K562 (cell line): ENCODE data around the gene OMG. TPM values are rescaled to one million over a fixed set of nuclear protein-coding genes. Genes with fewer than 3 reads are reported as not detected.

Source experiments
- BCOR ChIP-seq: fragments of 450-650 bp; IDR thresholded peaks from 2 replicates; pipeline ENCODE4 v1.6.1; 2016
- FOXK1 ChIP-seq: sonication (generic); formaldehyde crosslinking; IDR thresholded peaks from 2 replicates; pipeline ENCODE4 v1.8.0; 2022; ENCODE audit warnings: missing genetic modification reagents, mild to moderate bottlenecking, borderline replicate concordance
- PCBP1 ChIP-seq: fragments of 200-400 bp; formaldehyde crosslinking; IDR thresholded peaks from 2 replicates; pipeline ENCODE4 v1.6.1; 2018; ENCODE audit warnings: mild to moderate bottlenecking, low read depth, low read length; ENCODE audit not compliant: poor library complexity, severe bottlenecking
- PHF8 ChIP-seq: fragments of 200-600 bp; sonication (generic); IDR thresholded peaks from 2 replicates; pipeline ENCODE4 v1.6.1; 2012; ENCODE audit warnings: mixed run types, mild to moderate bottlenecking, inconsistent platforms, low read length, moderate library complexity, borderline replicate concordance
- POU5F1 ChIP-seq: fragments of 150-350 bp; IDR thresholded peaks from 2 replicates; pipeline ENCODE4 v1.6.1; 2014; ENCODE audit warnings: borderline replicate concordance, low read length, low read depth, mild to moderate bottlenecking; ENCODE audit not compliant: partially characterized antibody
- U2AF1 ChIP-seq: fragments of 200-400 bp; formaldehyde crosslinking; optimal IDR thresholded peaks from 2 replicates; pipeline ENCODE3; 2017; ENCODE audit warnings: mild to moderate bottlenecking, low read depth, low read length, moderate library complexity
- polyA plus RNA-seq, 8 experiments: library from polyadenylated mRNA; depleted of rRNA in 4 of 8; stranded (reverse) in 5 of 8; unstranded in 3 of 8; fragments of >200 nt; fragmentation: Nextera tagmentation in 2 of 8; fragmentation: Illumina TruSeq in 1 of 8; extraction: Ambion mirVana in 2 of 8; extraction: Trizol in 1 of 8; gene quantifications; 2 replicates each; pipeline versions ENCODE4 v1.2.1 to v1.2.3, GENCODE V29; 2011 to 2014; ENCODE audit warnings: inconsistent platforms in 1 of 8, missing spikeins in 1 of 8
- total RNA-seq, 7 experiments: library from RNA; depleted of rRNA in 6 of 7; stranded (reverse); fragments of >200 nt in 6 of 7; fragmentation: Illumina TruSeq in 2 of 7; extraction: Trizol in 2 of 7; gene quantifications; 2 replicates each; pipeline versions ENCODE4 v1.2.1 to v1.2.3, GENCODE V29; 2011 to 2021; ENCODE audit warnings: low replicate concordance in 1 of 7
- TF ChIP-seq, protein P1 (sequence below): fragments of 450-650 bp; formaldehyde crosslinking; IDR thresholded peaks from 2 replicates; pipeline ENCODE4 v1.4.0; 2020; ENCODE audit warnings: mild to moderate bottlenecking, moderate library complexity
- TF ChIP-seq, protein P2 (sequence below): fragments of 450-650 bp; IDR thresholded peaks from 2 replicates; pipeline ENCODE4 v1.6.1; 2016; ENCODE audit warnings: mild to moderate bottlenecking, moderate library complexity
- TF ChIP-seq, protein P3 (sequence below): fragments of 200-800 bp; sonication (Bioruptor generic); IDR thresholded peaks from 2 replicates; pipeline ENCODE4 v1.6.1; 2017; ENCODE audit warnings: missing genetic modification characterization, missing compliant biosample characterization

The OMG gene
- total and polyA plus RNA-seq, 9 of the 15 experiments (the other 6 are each of a cell fraction or from before 2014, with no cell fraction given) = 0.41 TPM; not detected in 8

DNA sequence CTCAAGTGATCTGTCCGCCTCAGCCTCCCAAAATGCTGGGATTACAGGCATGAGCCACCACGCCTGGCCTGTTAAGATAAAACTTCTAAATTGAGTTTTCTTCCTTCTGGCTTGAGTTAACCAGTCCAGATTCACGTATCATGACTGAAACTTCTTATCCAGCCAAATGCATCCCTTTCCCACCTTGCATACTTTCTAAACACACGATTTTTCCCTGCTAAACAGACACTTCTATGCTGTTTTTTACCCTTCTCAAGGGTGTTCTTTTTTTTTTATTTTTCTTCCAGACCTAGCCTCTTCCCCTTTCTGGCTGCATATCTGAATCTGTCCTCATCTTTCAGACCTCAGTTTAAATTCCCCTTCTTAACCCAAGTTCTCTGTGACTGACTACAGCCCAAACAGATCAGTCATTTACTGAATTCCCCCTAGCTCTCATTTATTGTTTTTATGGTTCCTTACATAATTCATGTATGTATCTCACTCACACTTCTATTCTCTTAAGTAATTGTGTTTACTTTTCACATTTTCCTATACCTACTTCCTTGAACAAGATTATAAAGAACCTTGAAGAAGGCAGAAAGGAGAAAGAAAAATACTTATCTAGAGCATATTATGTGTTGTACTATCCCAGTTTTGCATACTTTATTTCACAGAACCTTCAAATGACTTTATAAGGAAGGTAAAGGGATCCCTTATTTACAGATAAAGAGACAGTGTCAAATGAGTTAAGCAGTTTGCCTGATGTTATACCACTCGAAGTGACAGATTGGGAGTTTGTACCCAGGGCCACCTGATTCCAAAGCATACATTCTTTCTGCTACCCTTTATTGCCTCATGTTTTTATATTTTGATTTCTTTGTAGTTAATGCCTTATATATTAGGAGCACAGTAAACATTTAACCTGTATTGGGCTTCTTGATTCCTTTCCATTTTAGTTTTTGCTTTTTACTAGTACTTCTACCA is 11.6 kb upstream of the OMG start (continued):
- TF ChIP-seq, protein P1, sequence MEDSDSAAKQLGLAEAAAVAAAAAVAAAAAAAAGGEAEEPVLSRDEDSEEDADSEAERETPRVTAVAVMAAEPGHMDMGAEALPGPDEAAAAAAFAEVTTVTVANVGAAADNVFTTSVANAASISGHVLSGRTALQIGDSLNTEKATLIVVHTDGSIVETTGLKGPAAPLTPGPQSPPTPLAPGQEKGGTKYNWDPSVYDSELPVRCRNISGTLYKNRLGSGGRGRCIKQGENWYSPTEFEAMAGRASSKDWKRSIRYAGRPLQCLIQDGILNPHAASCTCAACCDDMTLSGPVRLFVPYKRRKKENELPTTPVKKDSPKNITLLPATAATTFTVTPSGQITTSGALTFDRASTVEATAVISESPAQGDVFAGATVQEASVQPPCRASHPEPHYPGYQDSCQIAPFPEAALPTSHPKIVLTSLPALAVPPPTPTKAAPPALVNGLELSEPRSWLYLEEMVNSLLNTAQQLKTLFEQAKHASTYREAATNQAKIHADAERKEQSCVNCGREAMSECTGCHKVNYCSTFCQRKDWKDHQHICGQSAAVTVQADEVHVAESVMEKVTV (CRISPR knock-in tag) = no peak
- TF ChIP-seq BCOR = peak; percentile 48; the same call in 1 of the 2 replicates
- no peak for TF ChIP-seq U2AF1
- TF ChIP-seq POU5F1 = no peak
- TF ChIP-seq PHF8 = no peak
- TF ChIP-seq, protein P2, sequence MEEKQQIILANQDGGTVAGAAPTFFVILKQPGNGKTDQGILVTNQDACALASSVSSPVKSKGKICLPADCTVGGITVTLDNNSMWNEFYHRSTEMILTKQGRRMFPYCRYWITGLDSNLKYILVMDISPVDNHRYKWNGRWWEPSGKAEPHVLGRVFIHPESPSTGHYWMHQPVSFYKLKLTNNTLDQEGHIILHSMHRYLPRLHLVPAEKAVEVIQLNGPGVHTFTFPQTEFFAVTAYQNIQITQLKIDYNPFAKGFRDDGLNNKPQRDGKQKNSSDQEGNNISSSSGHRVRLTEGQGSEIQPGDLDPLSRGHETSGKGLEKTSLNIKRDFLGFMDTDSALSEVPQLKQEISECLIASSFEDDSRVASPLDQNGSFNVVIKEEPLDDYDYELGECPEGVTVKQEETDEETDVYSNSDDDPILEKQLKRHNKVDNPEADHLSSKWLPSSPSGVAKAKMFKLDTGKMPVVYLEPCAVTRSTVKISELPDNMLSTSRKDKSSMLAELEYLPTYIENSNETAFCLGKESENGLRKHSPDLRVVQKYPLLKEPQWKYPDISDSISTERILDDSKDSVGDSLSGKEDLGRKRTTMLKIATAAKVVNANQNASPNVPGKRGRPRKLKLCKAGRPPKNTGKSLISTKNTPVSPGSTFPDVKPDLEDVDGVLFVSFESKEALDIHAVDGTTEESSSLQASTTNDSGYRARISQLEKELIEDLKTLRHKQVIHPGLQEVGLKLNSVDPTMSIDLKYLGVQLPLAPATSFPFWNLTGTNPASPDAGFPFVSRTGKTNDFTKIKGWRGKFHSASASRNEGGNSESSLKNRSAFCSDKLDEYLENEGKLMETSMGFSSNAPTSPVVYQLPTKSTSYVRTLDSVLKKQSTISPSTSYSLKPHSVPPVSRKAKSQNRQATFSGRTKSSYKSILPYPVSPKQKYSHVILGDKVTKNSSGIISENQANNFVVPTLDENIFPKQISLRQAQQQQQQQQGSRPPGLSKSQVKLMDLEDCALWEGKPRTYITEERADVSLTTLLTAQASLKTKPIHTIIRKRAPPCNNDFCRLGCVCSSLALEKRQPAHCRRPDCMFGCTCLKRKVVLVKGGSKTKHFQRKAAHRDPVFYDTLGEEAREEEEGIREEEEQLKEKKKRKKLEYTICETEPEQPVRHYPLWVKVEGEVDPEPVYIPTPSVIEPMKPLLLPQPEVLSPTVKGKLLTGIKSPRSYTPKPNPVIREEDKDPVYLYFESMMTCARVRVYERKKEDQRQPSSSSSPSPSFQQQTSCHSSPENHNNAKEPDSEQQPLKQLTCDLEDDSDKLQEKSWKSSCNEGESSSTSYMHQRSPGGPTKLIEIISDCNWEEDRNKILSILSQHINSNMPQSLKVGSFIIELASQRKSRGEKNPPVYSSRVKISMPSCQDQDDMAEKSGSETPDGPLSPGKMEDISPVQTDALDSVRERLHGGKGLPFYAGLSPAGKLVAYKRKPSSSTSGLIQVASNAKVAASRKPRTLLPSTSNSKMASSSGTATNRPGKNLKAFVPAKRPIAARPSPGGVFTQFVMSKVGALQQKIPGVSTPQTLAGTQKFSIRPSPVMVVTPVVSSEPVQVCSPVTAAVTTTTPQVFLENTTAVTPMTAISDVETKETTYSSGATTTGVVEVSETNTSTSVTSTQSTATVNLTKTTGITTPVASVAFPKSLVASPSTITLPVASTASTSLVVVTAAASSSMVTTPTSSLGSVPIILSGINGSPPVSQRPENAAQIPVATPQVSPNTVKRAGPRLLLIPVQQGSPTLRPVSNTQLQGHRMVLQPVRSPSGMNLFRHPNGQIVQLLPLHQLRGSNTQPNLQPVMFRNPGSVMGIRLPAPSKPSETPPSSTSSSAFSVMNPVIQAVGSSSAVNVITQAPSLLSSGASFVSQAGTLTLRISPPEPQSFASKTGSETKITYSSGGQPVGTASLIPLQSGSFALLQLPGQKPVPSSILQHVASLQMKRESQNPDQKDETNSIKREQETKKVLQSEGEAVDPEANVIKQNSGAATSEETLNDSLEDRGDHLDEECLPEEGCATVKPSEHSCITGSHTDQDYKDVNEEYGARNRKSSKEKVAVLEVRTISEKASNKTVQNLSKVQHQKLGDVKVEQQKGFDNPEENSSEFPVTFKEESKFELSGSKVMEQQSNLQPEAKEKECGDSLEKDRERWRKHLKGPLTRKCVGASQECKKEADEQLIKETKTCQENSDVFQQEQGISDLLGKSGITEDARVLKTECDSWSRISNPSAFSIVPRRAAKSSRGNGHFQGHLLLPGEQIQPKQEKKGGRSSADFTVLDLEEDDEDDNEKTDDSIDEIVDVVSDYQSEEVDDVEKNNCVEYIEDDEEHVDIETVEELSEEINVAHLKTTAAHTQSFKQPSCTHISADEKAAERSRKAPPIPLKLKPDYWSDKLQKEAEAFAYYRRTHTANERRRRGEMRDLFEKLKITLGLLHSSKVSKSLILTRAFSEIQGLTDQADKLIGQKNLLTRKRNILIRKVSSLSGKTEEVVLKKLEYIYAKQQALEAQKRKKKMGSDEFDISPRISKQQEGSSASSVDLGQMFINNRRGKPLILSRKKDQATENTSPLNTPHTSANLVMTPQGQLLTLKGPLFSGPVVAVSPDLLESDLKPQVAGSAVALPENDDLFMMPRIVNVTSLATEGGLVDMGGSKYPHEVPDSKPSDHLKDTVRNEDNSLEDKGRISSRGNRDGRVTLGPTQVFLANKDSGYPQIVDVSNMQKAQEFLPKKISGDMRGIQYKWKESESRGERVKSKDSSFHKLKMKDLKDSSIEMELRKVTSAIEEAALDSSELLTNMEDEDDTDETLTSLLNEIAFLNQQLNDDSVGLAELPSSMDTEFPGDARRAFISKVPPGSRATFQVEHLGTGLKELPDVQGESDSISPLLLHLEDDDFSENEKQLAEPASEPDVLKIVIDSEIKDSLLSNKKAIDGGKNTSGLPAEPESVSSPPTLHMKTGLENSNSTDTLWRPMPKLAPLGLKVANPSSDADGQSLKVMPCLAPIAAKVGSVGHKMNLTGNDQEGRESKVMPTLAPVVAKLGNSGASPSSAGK = no peak
- no peak for TF ChIP-seq PCBP1
- TF ChIP-seq, protein P3, sequence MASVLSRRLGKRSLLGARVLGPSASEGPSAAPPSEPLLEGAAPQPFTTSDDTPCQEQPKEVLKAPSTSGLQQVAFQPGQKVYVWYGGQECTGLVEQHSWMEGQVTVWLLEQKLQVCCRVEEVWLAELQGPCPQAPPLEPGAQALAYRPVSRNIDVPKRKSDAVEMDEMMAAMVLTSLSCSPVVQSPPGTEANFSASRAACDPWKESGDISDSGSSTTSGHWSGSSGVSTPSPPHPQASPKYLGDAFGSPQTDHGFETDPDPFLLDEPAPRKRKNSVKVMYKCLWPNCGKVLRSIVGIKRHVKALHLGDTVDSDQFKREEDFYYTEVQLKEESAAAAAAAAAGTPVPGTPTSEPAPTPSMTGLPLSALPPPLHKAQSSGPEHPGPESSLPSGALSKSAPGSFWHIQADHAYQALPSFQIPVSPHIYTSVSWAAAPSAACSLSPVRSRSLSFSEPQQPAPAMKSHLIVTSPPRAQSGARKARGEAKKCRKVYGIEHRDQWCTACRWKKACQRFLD (CRISPR knock-in tag) = 0 out of 2 replicates have a peak, but pooled peaks have one; percentile 19
- no peak for TF ChIP-seq FOXK1
